Endothelial cell of umbilical vein (primary cell): ENCODE results near the gene KIF9.

Experiments
- EZH2 ChIP-seq: IDR thresholded peaks from 2 replicates; pipeline ENCODE4 v1.6.1; 2012; ENCODE audit warnings: borderline replicate concordance, low read depth, mild to moderate bottlenecking, moderate library complexity, low read length, inconsistent platforms; ENCODE audit not compliant: severe bottlenecking
- FOS ChIP-seq: IDR thresholded peaks from 2 replicates; pipeline ENCODE4 v1.6.1; 2011; ENCODE audit warnings: mild to moderate bottlenecking, low read length, moderate library complexity, borderline replicate concordance; ENCODE audit not compliant: insufficient read depth
- MAX ChIP-seq: IDR thresholded peaks from 2 replicates; pipeline ENCODE4 v1.6.1; 2011; ENCODE audit not compliant: insufficient read depth, insufficient read length
- MYC ChIP-seq: IDR thresholded peaks from one replicate; pipeline ENCODE4 v1.6.1; 2011; ENCODE audit warnings: mild to moderate bottlenecking, low read depth, low read length

DNA sequence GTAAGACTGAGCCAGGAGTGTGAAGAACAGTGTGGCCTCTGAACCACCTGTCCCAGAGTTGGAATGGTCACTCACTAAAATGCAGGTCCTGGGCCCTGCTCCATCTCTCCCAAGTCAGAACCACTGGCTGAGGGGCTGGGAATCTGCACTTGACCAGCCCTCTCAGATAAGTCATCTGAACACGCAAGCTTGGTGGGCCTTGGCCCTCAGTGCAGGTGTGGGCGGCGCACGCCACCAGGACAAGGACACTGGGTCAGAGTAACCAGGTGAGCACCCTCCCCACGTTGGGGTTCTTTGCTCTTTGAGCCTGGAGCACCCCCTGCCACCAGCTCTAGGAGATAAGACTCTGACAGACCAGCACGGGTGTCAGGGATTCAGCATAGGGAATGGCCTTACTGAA lies 42.7 kb downstream of the KIF9 start:
- TF ChIP-seq EZH2 (no peak), MYC (no peak), MAX (no peak), FOS (no peak)
